Amniotic epithelial cell (primary cell): Measurements from ENCODE around the gene ZSWIM1.

Experiments used
- DNase-seq: peaks from one replicate; pipeline ENCODE4 v3.0.0-alpha.2; 2010; ENCODE audit warnings: low read depth

Gene ZSWIM1

DNA sequence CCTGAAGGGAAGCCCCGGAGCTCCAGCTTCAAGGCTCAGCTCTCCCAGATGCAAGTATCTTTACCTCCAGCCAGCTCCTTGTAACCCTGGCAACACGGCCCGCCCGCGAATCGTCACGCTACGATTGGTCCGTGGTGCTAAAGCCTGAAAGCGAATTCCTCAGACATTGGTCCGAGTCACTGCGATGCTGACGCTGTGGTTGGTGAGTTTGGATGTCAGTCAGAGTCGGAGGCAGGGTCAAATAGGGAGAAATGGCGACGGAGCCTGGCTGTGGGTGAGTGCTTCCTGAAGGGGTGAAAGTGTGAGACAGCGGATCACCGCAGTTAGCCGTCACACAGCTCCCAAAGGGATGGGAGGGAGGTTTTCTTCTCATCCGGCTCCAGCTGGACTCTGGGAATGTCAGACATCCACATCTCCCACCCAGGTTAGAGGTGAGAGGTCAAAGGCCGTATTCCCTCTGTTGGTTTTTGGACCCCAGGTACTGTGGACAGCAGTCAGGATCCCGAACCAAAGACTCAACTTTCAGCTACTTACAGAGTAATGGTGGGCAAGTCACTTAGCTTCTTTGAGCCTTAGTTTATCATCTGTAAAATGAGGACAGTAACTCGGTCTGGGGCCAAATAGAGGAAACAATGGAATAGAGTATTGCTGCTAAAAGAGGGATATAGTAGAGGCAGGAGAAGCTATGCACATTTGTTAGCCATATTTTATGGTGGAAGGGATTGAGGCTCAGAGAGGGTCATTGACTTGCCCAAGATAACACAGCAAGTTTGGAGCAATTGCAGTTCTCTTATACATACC, at the start of gene ZSWIM1:
TSS of gene ZSWIM1 (plus strand) at position 240 of the 801 bp plus-strand sequence. CDS start 1,366 bp downstream, outside the sequence.
- DNase-seq = peak; percentile 98

DNA sequence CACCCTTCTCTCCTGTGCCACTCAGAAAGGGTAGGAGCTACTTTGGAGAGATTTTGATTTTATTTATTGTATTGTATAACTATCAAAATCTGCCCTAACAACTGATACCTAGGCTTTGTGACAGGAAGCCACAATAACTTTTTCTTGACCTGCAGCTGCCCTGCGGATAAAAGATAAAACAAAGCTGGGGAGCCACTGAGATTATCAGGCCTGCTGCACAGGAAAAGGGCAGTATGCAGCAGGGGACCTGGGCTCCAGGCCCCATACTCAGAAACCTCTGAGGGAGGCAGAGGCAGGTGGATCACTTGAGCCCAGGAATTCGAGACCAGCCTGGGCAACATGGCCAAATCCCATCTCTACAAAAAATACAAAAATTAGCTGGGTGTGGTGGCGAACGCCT, 48.4 kb upstream of the ZSWIM1 start:
- DNase-seq = no peak

DNA sequence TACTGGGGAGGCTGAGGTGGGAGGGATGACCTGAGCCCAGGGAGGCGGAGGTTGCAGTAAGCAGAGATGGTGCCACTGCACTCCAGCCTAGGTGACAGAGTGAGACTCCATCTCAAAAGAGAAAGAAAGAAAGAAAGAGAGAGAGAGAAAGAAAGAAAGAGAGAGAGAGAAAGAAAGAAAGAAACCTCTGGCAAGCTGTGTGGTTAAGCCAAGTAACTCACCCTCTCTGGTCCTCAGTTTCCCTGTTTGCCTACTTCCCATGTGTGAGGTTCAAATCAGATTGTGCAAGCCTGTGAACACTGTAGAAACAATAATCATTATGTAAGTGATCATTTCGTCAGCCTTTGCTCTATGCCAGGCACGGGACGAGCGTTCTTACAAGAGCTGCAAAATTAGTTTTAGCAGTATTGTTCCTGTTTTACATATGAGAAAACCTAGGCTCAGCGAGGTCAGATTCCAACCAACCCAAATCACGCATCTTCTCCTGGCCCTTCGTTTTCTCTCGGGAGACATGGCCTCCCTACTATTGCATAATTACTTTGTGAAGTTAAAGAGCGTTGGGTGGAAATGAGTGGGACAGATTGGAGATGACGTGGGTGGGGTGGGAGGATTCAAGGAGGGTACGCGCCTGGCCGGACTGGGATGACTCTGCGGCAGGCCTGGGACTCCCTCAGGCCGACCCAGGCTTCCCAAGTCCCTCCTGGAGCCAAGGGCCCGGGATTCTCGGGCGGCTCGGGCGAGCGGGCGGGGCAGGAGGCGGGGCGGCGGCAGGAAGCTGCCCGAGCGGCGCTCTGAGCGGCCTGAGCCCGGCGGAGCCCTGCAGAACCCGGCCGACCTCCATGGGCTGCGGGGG, 47.8 kb upstream of the ZSWIM1 start, which contains the start of gene SNX21:
TSS of gene SNX21 (plus strand) at position 770 of the 853 bp plus-strand sequence. CDS start 121 bp downstream, outside the sequence.
- peak; percentile 97 for DNase-seq

DNA sequence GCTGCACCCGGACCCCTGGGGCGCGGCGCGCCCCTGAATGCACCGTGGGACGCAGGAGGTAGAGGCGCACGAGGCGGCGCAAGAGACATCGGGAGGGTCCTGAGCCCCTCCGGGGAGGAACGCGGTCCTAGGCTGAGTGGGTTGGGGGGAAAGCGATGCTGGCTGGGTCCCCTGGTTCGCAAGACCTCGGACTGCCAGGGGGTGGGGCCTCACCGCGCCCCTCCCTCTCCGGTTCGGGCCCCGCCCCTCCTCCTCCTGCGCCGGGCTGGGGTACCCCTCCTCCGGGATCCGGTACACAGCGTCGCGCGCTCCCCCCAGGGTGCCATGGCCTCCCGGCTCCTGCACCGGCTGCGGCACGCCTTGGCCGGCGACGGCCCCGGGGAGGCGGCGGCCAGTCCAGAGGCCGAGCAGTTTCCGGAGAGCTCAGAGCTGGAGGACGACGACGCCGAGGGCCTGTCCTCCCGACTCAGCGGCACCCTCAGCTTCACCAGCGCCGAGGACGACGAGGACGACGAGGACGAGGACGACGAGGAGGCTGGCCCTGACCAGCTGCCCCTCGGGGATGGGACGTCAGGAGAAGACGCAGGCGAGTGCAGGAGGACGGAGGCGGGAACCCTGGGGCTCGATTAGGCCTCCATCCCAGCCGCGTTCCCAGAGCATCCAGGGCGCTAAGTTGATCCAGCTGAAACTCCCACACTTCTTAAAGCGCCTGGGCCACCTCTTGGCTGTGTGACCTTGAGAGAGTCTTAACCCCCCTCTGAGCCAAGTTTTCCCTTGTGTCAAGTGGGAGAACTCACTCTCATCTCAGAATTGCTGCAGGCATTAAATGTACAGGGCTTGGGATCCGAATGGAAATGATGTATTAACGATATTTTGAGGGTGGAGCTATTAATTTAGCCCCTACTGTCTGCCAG, 46.9 kb upstream of the ZSWIM1 start:
- DNase-seq = peak; percentile 51

DNA sequence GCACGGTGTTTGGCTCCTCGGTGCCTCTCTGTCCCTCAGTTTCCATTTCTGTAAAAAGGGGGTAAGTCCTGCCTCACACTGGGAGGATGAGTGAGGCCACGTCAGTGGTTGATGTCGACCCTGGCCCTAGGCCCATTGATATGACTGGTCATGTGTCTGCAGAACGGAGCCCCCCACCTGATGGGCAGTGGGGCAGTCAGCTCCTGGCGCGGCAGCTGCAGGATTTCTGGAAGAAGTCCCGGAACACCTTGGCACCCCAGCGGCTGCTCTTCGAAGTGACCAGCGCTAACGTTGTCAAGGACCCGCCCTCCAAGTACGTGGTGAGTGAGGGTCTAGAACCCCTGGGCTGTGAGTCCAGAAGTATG, 46.2 kb upstream of the ZSWIM1 start:
- DNase-seq = no peak

DNA sequence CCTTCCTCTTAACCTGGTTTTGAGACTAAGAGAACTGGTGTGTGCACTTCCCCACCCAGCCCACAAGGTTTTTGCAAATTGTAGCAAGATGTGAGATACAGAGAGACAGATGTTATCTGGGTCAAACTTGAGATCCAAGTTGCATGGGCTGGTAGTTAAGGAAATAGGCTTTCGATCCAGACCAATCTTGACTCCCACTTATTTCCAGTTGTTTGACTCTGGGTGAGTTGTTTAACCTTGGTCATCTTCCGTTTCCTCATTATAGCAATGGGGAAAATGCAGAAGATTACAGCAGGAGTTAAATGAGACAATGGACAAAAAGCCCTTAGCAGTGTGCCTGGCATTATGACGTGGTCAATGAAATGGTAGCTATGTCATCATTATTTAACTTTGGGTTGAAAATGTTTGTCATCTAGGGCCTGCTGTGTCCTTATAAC, 45.7 kb upstream of the ZSWIM1 start:
- DNase-seq = peak; percentile 19

DNA sequence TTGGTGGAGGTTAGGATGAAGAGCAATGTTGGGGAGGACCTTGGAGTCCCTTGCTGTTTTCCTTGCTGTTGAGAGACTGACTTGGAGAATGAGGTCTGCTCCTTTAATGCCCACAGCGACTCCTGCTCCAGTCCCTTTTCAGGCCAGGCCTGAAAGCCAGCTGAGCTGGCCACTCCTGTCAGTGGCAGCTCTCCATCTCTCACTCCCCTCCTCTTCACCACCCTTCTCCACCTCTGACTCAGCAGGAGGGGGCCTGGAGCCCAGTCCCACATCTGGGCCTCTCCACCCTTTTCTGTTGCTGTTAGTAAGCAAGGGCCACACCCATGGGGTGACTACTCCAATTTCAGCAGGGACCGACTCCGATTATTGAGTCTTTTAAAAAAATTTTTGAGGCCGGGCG, 45.2 kb upstream of the ZSWIM1 start:
- DNase-seq = peak; percentile 18

DNA sequence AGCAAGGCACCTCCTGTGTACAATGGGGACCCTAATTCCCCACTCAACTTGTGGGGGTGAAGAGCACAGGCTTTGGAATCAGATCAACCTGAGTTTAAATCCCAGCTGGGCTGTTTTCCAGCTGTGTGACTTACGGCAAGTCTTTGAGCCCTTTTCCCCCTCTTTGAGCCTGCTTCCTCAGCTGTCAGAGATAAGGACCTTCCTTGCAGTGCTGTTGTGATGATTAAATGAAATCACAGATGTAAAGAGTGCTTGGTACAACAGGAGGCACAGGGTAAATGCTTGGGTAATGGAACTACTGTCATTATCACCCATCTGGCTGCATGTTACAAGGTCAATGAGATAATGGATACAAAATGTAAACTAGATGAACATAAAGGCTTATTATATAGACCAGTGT, 44.2 kb upstream of the ZSWIM1 start:
- peak; percentile 76 for DNase-seq

DNA sequence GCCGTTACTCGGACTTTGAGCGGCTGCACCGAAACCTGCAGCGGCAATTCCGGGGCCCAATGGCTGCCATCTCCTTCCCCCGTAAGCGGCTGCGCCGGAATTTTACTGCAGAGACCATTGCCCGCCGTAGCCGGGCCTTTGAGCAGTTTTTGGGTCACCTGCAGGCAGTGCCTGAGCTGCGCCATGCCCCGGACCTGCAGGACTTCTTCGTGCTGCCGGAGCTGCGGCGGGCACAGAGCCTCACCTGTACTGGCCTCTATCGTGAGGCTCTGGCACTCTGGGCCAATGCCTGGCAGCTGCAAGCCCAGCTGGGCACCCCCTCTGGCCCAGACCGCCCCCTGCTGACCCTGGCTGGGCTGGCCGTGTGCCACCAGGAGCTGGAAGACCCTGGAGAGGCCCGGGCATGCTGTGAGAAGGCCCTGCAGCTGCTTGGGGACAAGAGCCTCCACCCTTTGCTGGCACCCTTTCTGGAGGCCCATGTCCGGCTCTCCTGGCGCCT, 40.3 kb upstream of the ZSWIM1 start:
- no peak for DNase-seq

DNA sequence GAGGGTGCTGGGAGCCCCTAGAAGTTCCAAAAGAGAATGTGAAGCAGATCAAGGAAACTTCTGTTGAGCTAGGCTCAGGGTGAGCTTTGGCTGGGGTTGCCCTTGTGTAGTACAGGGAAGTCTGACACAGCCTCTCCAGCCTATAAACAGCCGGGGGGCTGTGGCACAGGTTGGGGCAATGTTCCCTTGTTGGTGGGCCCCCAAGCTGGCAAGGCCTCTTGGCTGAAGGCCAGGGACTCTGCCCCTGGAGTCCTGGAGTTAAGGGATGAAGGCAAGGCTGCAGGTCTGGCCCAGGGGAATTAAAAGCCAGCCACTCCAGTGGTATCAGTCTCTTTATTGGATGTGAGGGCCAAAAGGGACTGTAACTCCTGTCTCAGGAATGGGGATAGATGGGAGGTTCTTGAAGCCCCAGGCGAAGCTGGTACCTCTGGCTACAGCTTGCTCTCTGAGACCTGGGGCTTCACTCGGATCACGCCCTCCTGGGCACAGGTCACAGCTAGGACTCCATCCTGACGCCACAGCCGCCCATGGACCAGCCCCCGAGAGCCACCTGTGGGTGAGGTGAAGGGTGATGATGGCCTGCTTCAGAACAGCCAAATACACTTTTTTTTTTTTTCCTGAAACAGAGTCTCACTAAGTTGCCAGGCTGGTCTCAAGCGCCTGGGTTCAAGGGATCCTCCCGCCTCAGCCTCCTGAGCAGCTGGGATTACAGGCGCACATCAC, 39.5 kb upstream of the ZSWIM1 start:
- DNase-seq = no peak

DNA sequence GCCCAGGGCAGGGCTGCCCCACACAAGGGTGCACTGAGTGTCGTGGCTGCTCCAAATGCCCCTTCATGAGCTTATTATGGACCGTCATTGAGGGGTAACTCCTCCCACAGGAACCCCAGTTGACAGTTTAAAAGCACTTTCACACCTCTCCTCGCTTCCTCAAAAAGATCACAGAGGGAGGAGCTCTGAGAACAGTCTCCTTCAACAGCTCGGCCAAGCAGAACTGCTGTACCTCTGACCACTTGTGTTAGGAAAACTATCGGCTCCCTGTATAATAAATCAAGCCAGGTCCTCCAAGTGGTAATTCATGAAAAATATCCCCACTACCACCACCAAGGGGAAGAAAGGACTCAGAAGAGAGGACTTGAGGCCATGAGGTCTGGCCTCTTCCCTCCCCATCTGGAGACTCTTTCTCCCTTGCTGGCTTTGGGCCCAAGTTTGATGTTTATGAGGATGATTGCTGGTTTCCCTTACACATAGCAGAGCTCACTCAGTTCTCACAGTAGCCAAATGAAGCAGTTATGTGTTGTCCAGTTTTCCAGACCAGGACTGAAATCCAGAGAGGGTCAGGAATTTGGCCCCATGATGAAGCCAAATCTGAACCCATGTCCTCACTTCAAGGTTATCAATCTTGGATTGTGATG, 38.7 kb upstream of the ZSWIM1 start:
- peak; percentile 77 for DNase-seq

DNA sequence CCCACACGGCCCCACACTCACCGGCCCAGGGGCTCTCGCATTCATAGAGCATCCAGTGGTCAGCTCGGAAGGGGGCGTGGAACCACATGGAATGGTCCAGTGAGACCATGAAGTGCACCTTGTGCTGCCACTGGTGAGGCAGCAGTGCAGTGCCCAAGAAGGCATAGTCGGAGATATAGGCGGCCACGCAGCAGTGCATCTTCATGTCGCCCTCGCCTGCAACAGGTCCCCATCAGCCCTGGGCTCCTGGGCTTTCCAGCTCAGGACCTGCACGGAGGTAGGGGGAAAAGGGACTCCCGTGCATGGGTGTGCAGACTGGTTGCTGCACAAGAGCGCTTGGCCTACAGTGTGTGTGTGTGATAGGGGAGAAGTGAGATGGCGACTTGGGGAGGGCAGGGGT, 37.5 kb upstream of the ZSWIM1 start:
- DNase-seq = no peak

DNA sequence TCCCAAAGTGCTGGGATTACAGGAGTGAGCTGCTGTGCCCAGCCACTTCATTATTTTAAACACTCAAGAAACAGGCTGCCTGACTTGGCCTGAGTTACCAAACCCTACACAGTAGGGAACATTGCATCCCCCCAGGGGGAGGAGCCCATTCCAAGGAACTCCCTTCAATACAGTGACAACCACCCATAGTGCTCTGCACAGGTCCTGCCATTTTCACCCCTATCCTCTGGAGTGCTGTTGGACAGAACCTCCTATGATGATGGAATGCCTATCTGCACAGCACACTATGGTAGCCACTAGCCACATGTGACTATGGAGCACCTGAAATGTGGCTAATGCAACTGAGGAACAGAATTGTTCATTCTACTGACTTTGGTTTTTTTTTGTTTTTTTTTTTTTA, 35.6 kb upstream of the ZSWIM1 start:
- DNase-seq = no peak

DNA sequence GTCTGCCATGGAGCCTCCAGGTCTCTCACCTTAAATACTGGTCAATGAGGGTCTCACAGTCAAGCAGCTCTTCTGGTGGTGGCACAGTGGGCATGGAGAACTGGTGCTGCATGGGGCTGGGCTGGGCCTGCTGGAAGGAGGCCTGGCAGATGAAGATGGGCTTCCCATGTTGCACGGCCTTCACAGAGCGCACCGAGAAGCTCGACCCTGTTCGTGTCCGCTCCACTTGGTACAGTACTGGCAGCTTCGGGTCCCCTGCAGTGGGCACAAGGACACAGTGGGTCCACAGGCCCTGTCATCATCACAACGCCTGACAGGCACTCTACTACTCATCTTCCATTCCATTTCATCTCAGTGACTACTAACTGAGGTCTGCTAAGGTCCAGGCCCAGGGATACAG, 32.6 kb upstream of the ZSWIM1 start:
- no peak for DNase-seq

DNA sequence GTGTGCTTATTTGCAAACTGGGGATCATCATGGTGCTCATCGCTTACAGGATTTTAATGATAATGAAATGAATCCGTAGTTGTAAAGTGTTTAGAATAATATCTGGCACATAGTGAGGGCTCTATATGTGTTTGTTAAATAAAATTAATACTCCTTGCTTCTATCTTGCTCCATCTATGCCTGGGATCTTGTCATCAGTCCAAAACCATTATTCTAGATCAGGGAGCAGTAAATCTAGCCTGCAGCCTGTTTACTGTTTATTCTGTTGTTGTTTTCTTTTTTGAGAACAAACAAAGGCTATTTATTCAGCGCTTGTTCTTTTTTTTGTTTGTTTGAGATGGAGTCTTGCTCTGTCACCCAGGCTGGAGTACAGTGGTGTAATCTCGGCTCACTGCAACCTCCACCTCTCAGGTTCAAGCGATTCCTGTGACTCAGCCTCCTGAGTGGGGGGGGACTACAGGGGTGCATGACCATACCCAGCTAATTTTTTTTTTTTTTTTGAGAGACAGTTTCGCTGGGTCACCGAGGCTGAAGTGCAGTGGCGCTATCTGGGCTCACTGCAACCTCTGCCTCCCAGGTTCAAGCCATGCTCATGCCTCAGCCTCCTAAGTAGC, 32.0 kb upstream of the ZSWIM1 start:
- peak; percentile 19 for DNase-seq

DNA sequence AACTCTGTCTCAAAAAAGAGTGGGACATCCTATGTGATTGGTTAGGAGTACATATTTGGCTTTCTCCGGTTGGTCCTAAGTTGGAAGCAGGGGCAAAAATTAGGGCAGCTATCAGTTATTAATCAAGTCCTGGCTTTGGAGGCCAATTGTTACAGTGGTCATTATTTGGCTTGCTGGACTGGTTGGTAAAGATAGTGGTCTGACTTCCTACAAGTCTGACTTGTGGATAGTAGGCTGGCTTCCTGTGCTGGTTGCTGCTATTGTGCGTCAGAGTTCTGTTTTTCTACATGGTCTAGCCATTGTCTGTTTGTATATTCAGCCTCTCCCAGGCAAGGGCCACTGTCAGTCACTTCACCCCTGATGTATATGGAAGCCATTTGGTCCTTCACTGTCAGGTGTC, 30.8 kb upstream of the ZSWIM1 start:
- DNase-seq = no peak

DNA sequence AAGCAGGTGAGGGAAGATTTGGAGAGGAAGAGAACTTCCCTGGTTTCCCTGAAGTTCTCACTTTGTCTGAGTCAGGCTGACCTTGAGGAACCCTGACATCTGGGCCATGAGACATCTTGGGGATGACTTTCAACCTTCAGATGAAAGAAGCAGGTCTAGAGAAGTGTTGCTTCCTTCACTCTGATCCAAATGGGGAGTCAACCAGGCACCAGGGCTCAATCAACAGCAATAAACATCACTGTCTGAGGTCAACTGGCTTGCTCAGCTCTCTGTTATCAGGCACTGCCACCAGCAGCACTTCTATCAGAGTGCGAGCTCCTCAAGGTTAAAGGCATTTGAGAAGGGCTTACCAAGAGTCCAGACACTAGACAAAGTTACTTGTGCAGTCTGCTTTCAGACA, 30.1 kb upstream of the ZSWIM1 start:
- DNase-seq = no peak

DNA sequence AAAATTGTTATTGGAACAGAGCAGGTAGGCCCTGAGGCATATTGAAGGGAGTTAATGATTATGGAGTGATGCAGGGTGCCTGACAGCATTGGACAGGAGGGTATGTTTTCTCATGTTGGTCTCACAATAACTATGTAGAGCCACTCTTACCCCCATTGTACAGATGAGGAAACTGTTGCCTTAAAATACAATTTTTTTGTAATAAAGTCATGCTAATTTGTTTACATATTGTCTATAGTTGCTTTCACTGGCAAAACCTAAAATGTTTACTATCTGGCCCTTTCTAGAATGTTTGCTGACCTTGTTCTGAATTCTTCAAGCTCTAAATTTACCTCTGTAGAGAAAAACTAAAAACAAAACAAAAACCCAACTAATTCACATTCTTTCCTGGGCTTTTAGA, 29.5 kb upstream of the ZSWIM1 start:
- no peak for DNase-seq

DNA sequence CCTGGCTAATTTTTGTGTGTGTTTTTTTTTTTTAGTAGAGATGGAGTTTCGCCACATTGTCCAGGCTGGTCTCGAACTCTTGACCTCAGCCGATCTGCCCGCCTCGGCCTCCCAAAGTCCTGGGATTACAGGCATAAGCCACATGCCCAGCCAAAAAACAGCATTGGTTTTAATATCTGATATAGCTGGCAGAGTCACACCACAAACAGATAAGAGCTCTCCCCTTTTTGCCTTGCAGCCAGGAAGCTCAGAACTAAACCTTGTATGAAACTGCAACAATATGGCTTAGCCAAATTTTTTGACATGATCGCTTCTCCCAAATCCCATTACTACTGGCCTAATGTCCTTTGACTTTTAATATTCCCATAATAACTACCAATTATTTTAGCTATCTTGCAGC, 28.7 kb upstream of the ZSWIM1 start:
- no peak for DNase-seq

DNA sequence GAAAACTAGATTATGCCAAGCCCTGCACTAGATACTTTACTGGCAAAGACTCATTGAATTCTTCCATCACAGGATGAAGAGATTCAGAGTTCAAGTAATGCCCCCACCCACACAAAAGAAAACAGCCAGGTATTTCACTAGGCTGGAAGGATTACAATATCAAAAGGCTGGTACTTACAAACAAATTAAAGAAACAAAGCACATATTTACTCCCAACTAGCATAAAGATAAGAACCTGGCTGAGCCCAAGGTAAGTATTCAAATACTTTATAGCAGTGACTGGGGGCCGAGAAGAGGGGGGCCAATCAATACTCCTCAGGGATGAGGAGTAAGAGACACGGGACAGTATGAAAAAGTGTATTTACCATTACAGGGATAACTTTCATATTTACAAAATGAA, 27.5 kb upstream of the ZSWIM1 start:
- DNase-seq = no peak
